H1 (cell line): Measurements from ENCODE around the gene PDK2. TPM values are rescaled to one million over a fixed set of nuclear protein-coding genes. Genes with fewer than 3 reads are reported as not detected.

Experiments used
- CTCF ChIA-PET: fragments of 300-600 bp; sonication (Branson Sonifier 250); formaldehyde crosslinking; loops from one replicate; lab custom pipeline; 2021; ENCODE audit not compliant: partially characterized antibody; lab: Charles Lee
- POLR2A ChIA-PET: fragments of 300-600 bp; sonication (Branson Sonifier 250); formaldehyde crosslinking; loops from one replicate; lab custom pipeline; 2021; ENCODE audit warnings: inconsistent platforms; ENCODE audit not compliant: partially characterized antibody; lab: Charles Lee
- DNase-seq, 2 experiments: peaks; one replicate each; pipeline versions ENCODE4 v3.0.0 to v3.0.0-alpha.2; 2010 to 2022; ENCODE audit warnings: low spot score in 2 of 2, low read depth in 1 of 2, mixed read lengths in 1 of 2
- FAIRE-seq: peaks from 2 replicates; lab custom pipeline; 2011; peaks lifted over from hg19 to GRCh38; lab: Jason Lieb, UNC
- H2AFZ ChIP-seq: 2 replicates; pipeline ENCODE4 v1.8.1; 2012; ENCODE audit warnings: low read length, inconsistent platforms
- H2AK5ac ChIP-seq: 2 replicates; pipeline ENCODE4 v1.6.1; 2013; ENCODE audit warnings: low read depth, low read length
- H2BK120ac ChIP-seq: replicated peaks from 2 replicates; pipeline ENCODE3; 2013; ENCODE audit warnings: low read depth, low read length, inconsistent platforms
- H2BK12ac ChIP-seq: 2 replicates; pipeline ENCODE4 v1.6.1; 2013; ENCODE audit warnings: low read depth, low read length
- H2BK15ac ChIP-seq: 2 replicates; pipeline ENCODE4 v1.6.1; 2013; ENCODE audit warnings: low read length
- H2BK20ac ChIP-seq: 2 replicates; pipeline ENCODE4 v1.6.1; 2013; ENCODE audit warnings: low read length
- H2BK5ac ChIP-seq: 2 replicates; pipeline ENCODE4 v1.6.1; 2013; ENCODE audit warnings: low read depth, low read length
- H3K14ac ChIP-seq: 2 replicates; pipeline ENCODE4 v1.6.1; 2013; ENCODE audit warnings: inconsistent platforms; ENCODE audit not compliant: insufficient read length
- H3K18ac ChIP-seq: 2 replicates; pipeline ENCODE4 v1.6.1; 2013; ENCODE audit warnings: low read length; ENCODE audit errors: extremely low read depth
- H3K23ac ChIP-seq: 2 replicates; pipeline ENCODE4 v1.6.1; 2013; ENCODE audit warnings: inconsistent platforms; ENCODE audit not compliant: insufficient read length
- H3K23me2 ChIP-seq: 2 replicates; pipeline ENCODE4 v1.6.1; 2013; ENCODE audit warnings: low read depth, low read length
- H3K27ac ChIP-seq: 2 replicates; pipeline ENCODE4 v1.6.1; 2011; ENCODE audit warnings: low read depth, low read length, inconsistent platforms
- H3K27me3 ChIP-seq, 4 experiments: replicated peaks in 1 of 4; 1 replicate in 1 of 4; 2 replicates in 3 of 4; pipeline versions ENCODE4 v1.6.1 to v1.8.1; 2011 to 2013; ENCODE audit warnings: low read length in 3 of 4, mild to moderate bottlenecking in 3 of 4, inconsistent platforms in 2 of 4, mixed read lengths in 2 of 4, moderate library complexity in 1 of 4; ENCODE audit not compliant: control insufficient read depth in 3 of 4, insufficient read depth in 3 of 4; ENCODE audit errors: extremely low read depth in 1 of 4
- H3K36me3 ChIP-seq, 4 experiments: 2 replicates each; pipeline versions ENCODE4 v1.6.1 to v1.8.1; 2011 to 2013; ENCODE audit warnings: mild to moderate bottlenecking in 4 of 4, low read length in 3 of 4, moderate library complexity in 2 of 4, control low read depth in 1 of 4, inconsistent platforms in 1 of 4; ENCODE audit not compliant: insufficient read depth in 4 of 4, control insufficient read depth in 2 of 4
- H3K4ac ChIP-seq: replicated peaks from 2 replicates; pipeline ENCODE3; 2013; ENCODE audit warnings: low read length, low read depth, mixed read lengths, inconsistent platforms; ENCODE audit not compliant: insufficient read length
- H3K4me1 ChIP-seq, 4 experiments: replicated peaks in 1 of 4; 1 replicate in 1 of 4; 2 replicates in 3 of 4; pipeline versions ENCODE4 v1.6.1 to v1.8.1; 2011 to 2013; ENCODE audit warnings: low read length in 3 of 4, inconsistent platforms in 2 of 4, mixed read lengths in 1 of 4; ENCODE audit not compliant: insufficient read depth in 4 of 4, control insufficient read depth in 3 of 4
- H3K4me2 ChIP-seq, 2 experiments: 2 replicates each; pipeline versions ENCODE4 v1.6.1 to v1.8.1; 2011 to 2013; ENCODE audit warnings: low read depth in 2 of 2, low read length in 2 of 2, control low read depth in 1 of 2, inconsistent platforms in 1 of 2, mild to moderate bottlenecking in 1 of 2; ENCODE audit not compliant: insufficient read depth in 1 of 2
- H3K4me3 ChIP-seq, 4 experiments: fragments of 200-600, 300-600 bp in 1 of 4; sonication (generic), shearing (Covaris generic), sonication (Bioruptor Twin) in 1 of 4; 2 replicates each; pipeline versions ENCODE4 v1.5.1 to v1.8.1; 2011 to 2016; ENCODE audit warnings: low read length in 4 of 4, low read depth in 3 of 4, control low read depth in 2 of 4, inconsistent platforms in 2 of 4, mild to moderate bottlenecking in 2 of 4, mixed read lengths in 1 of 4, moderate library complexity in 1 of 4; ENCODE audit not compliant: insufficient read depth in 2 of 4; ENCODE audit errors: extremely low read depth in 1 of 4
- H3K56ac ChIP-seq: replicated peaks from 2 replicates; pipeline ENCODE3; 2013; ENCODE audit warnings: low read depth, mild to moderate bottlenecking, mixed read lengths, low read length, inconsistent platforms; ENCODE audit not compliant: insufficient read length
- H3K79me1 ChIP-seq: 2 replicates; pipeline ENCODE4 v1.6.1; 2013; ENCODE audit warnings: low read depth, low read length, control low read depth
- H3K79me2 ChIP-seq, 2 experiments: 2 replicates each; pipeline versions ENCODE4 v1.6.1 to v1.8.1; 2012 to 2013; ENCODE audit warnings: low read length in 2 of 2, mild to moderate bottlenecking in 2 of 2, inconsistent platforms in 1 of 2; ENCODE audit not compliant: insufficient read depth in 2 of 2, control insufficient read depth in 1 of 2
- H3K9ac ChIP-seq, 4 experiments: replicated peaks in 1 of 4; 1 replicate in 1 of 4; 2 replicates in 3 of 4; pipeline versions ENCODE4 v1.6.1 to v1.8.1; 2011 to 2013; ENCODE audit warnings: low read depth in 3 of 4, low read length in 3 of 4, control low read depth in 2 of 4, mild to moderate bottlenecking in 2 of 4, moderate library complexity in 2 of 4, inconsistent platforms in 1 of 4; ENCODE audit errors: extremely low read depth in 1 of 4
- H3K9me3 ChIP-seq, 2 experiments: 2 replicates each; pipeline versions ENCODE4 v1.6.1 to v1.8.1; 2012 to 2013; ENCODE audit warnings: mild to moderate bottlenecking in 2 of 2, moderate library complexity in 2 of 2, control low read depth in 1 of 2, inconsistent platforms in 1 of 2, low read depth in 1 of 2, low read length in 1 of 2, mixed read lengths in 1 of 2; ENCODE audit not compliant: insufficient read depth in 2 of 2
- H4K20me1 ChIP-seq, 2 experiments: replicated peaks in 1 of 2; 2 replicates each; pipeline versions ENCODE3 to v1.8.1; 2011 to 2013; ENCODE audit warnings: inconsistent platforms in 2 of 2, low read length in 2 of 2, mild to moderate bottlenecking in 1 of 2; ENCODE audit not compliant: insufficient read depth in 2 of 2, control insufficient read depth in 1 of 2
- H4K5ac ChIP-seq: 2 replicates; pipeline ENCODE4 v1.6.1; 2013; ENCODE audit warnings: low read length, low read depth, mixed read lengths, inconsistent platforms; ENCODE audit not compliant: insufficient read length
- H4K8ac ChIP-seq: 2 replicates; pipeline ENCODE4 v1.8.0; 2013; ENCODE audit warnings: mild to moderate bottlenecking, moderate library complexity, low read length, inconsistent platforms; ENCODE audit not compliant: insufficient read depth; ENCODE audit errors: extremely low read depth
- H4K91ac ChIP-seq: replicated peaks from 2 replicates; pipeline ENCODE3; 2013; ENCODE audit warnings: low read length, mixed read lengths, inconsistent platforms; ENCODE audit not compliant: insufficient read length
- CTBP2 ChIP-seq: IDR thresholded peaks from 2 replicates; pipeline ENCODE4 v1.7.0; 2011; ENCODE audit warnings: borderline replicate concordance, mild to moderate bottlenecking, moderate library complexity, mixed read lengths, low read length; ENCODE audit not compliant: insufficient read depth, insufficient read length
- MAX ChIP-seq: IDR thresholded peaks from 2 replicates; pipeline ENCODE4 v1.6.1; 2012; ENCODE audit warnings: inconsistent platforms
- SP4 ChIP-seq: IDR thresholded peaks from 2 replicates; pipeline ENCODE4 v1.6.1; 2012; ENCODE audit warnings: low read length, inconsistent platforms
- WGBS, 2 experiments: shearing (Covaris generic) in 1 of 2; methylation state at CpG; one replicate each; pipeline versions ENCODE4 v1.1.6 to v1.1.7; 2013 to 2015; ENCODE audit warnings: low lambda C conversion rate in 2 of 2, mixed read lengths in 2 of 2, inconsistent platforms in 1 of 2, low coverage in 1 of 2, missing lambda C conversion rate in 1 of 2; ENCODE audit not compliant: insufficient replicate concordance in 2 of 2, insufficient coverage in 1 of 2, insufficient read length in 1 of 2; ENCODE audit errors: extremely low coverage in 1 of 2, missing lambda C conversion rate in 1 of 2; 5-methylcytosine and 5-hydroxymethylcytosine counted together
- long read RNA-seq, 2 experiments: library from RNA in 1 of 2; library from capped mRNA in 1 of 2; stranded (forward); transcript quantifications; one replicate each; pipeline ENCODE4 v2.0.0, GENCODE V29; 2021; ENCODE audit warnings: inconsistent platforms in 1 of 2
- polyA minus RNA-seq, 3 experiments: library from RNA; depleted of rRNA, polyadenylated mRNA; stranded (reverse); fragments of >200 nt; gene quantifications; 1 replicate in 2 of 3; 2 replicates in 1 of 3; pipeline ENCODE4 v1.2.3, GENCODE V29; 2011
- polyA plus RNA-seq, 7 experiments: library from polyadenylated mRNA; depleted of rRNA in 3 of 7; stranded (reverse) in 5 of 7; unstranded in 2 of 7; fragments of >200 nt in 5 of 7; fragments of 200-250 nt in 2 of 7; gene quantifications; 1 replicate in 5 of 7; 2 replicates in 1 of 7; 4 replicates in 1 of 7; pipeline versions ENCODE4 v1.2.1 to v1.2.3, GENCODE V29; 2011 to 2013; ENCODE audit warnings: missing spikeins in 2 of 7, mixed read lengths in 2 of 7
- total RNA-seq: library from RNA; stranded (reverse); fragmentation: NEBNext Ultra II Directional; extraction: Animal tissue kit (Norgen Biotek cat#: 25700); gene quantifications from 2 replicates; pipeline ENCODE4 v1.2.1, GENCODE V29; 2021
- TF ChIP-seq, protein P1 (sequence below): IDR thresholded peaks from 2 replicates; pipeline ENCODE4 v1.6.1; 2012; ENCODE audit warnings: low read length, inconsistent platforms

Gene PDK2
- total RNA-seq = 17.8 and 18.3 TPM in 2 replicates
- 121 and 154 TPM in 2 replicates for polyA plus RNA-seq (2011; rRNA removed)
- 49.3 TPM for polyA plus RNA-seq (2011; cell fraction: cytosol; rRNA removed)
- 74.7 TPM for polyA plus RNA-seq (2011; cell fraction: nucleus; rRNA removed)
- polyA plus RNA-seq (2012, experiment 1 of 2) = 14.5 to 28.8 TPM (median 21.8 TPM) in 4 replicates
- 16.0 TPM for polyA plus RNA-seq (2012, experiment 2 of 2)
- polyA plus RNA-seq (2013, experiment 1 of 2) = 17.4 TPM
- 17.7 TPM for polyA plus RNA-seq (2013, experiment 2 of 2)
- polyA minus RNA-seq (2011; rRNA and poly(A)+ RNA removed) = 63.4 and 70.8 TPM in 2 replicates
- polyA minus RNA-seq (2011; cell fraction: cytosol; rRNA and poly(A)+ RNA removed) = 22.0 TPM
- polyA minus RNA-seq (2011; cell fraction: nucleus; rRNA and poly(A)+ RNA removed) = 45.0 TPM
- long read RNA-seq, experiment 1, transcript PDK2-203 (11 exons, 3,440 nt) = major isoform, 7 of 17 reads
- long read RNA-seq, experiment 1, partial matches to known transcripts = 4 of 17 reads
- long read RNA-seq, experiment 1, other reads (novel, unspliced or antisense) = 4 of 17 reads
- long read RNA-seq, experiment 2, partial matches to known transcripts = 3 of 6 reads
- long read RNA-seq, experiment 2, other reads (novel, unspliced or antisense) = 0 of 6 reads

DNA sequence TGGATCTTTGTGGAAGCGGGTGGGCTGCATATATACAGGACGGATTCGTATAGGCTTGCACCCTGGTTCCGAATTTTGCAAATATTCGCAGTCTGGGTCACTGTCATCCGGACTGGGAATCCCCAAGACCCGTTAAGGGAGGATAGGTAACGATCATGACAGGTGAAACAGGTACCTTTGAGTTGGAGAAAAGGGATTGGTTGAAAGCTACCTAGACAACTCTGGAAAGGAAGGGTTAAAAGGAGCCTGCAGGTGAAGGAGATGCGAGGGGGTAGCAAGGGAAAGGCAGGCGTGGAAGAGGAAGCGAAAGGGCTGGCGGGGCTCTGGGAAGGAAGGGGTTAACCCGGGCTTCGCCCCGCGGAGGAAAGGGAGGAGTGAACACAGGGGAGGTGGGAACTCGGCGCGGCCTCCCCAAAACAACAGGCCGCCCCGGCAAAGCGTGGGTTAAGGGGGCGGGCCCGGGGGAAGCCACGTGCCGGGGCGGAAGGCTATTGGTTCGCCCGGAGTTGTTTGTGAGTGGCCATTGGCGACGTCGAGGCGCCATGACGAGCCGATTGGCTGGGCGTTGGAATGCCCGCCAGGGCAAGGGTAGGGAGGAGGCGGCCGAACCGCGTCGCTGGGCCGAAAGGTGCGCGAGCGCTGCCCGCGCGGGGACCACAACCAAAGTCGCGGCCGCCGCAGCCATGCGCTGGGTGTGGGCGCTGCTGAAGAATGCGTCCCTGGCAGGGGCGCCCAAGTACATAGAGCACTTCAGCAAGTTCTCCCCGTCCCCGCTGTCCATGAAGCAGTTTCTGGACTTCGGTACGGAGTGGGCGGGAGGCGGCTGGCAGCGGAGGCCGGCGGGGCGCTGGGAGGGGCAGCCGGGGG lies at the start of gene PDK2:
TSS of gene PDK2 (plus strand) at position 599 of the 867 bp plus-strand sequence. CDS start at position 684, 85 bp downstream.
- Histone ChIP-seq H3K9me3 (no peaks in the 10 kb centered on the region), H2AK5ac (no peak within 1 kb of the TSS), H4K8ac (no peak within 1 kb of the TSS; the same call in 1 of the 2 replicates), H3K4me3 (peak within 1 kb of the TSS; percentile 76 to 92 (median 82)), H3K4me2 (peak within 1 kb of the TSS; percentile 91), H4K5ac (peak within 1 kb of the TSS; percentile 73), H3K23me2 (peaks cover 13% of the 10 kb centered on the region), H2AFZ (0 out of 2 replicates have a peak within 1 kb of the TSS, but pooled peaks have one; percentile 15), H3K9ac (peak within 1 kb of the TSS in 2 of 4 experiments; percentile 8 to 42; a peak in 4 of 7 replicates), H2BK5ac (peak within 1 kb of the TSS; percentile 85; the same call in 1 of the 2 replicates), H3K4ac (no peak within 1 kb of the TSS), H3K79me2 (peaks cover 0 to 4% of the 10 kb centered on the region in 2 experiments; a peak in 1 of 4 replicates), H3K14ac (no peak within 1 kb of the TSS), H4K20me1 (no peaks in the 10 kb centered on the region), H2BK120ac (no peak within 1 kb of the TSS), H2BK15ac (no peak within 1 kb of the TSS), H3K27ac (no peak within 1 kb of the TSS; the same call in 1 of the 2 replicates), H4K91ac (peak within 1 kb of the TSS; percentile 81), H3K4me1 (peaks cover 0 to 7% (median 5%) of the 10 kb centered on the region in 4 experiments; a peak in 4 of 7 replicates), H3K18ac (peak within 1 kb of the TSS; percentile 87; the same call in 1 of the 2 replicates), H3K27me3 (peaks cover 0 to 3% (median 0%) of the 10 kb centered on the region in 4 experiments; a peak in 3 of 7 replicates), H2BK12ac (peak within 1 kb of the TSS; percentile 27; the same call in 1 of the 2 replicates), H3K79me1 (peaks cover 3% of the 10 kb centered on the region), H3K56ac (peak within 1 kb of the TSS; percentile 42), H3K23ac (no peak within 1 kb of the TSS), H3K36me3 (peaks cover 0 to 9% (median 0%) of the 10 kb centered on the region in 4 experiments; a peak in 1 of 8 replicates), H2BK20ac (no peak within 1 kb of the TSS)
- ChIA-PET POLR2A (interaction anchor here (0.7 to 1.3 kb wide), 5 partner anchors 17 to 64 kb away, joined by 3 to 6 read pairs (median 4); no protein-coding TSS in a partner anchor), CTCF (interaction anchor here (0.6 to 15.7 kb wide), 46 partner anchors 8 to 265 kb away, joined by 3 to 412 read pairs (median 6); partner anchors contain the start of genes COL1A1, ITGA3, SAMD14 and SGCA)
- DNase-seq = peak; percentile 85 to 95
- WGBS, 2 experiments = 2% methylated on average over 37 of the region's 68 CpGs; no CpG with 5 or more reads in 1 of the 2 experiments
- FAIRE-seq = no peak
- TF ChIP-seq, protein P1, sequence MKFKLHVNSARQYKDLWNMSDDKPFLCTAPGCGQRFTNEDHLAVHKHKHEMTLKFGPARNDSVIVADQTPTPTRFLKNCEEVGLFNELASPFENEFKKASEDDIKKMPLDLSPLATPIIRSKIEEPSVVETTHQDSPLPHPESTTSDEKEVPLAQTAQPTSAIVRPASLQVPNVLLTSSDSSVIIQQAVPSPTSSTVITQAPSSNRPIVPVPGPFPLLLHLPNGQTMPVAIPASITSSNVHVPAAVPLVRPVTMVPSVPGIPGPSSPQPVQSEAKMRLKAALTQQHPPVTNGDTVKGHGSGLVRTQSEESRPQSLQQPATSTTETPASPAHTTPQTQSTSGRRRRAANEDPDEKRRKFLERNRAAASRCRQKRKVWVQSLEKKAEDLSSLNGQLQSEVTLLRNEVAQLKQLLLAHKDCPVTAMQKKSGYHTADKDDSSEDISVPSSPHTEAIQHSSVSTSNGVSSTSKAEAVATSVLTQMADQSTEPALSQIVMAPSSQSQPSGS = no peak
- TF ChIP-seq MAX (peak; percentile 94), CTBP2 (no peak), SP4 (no peak; the same call in 1 of the 2 replicates)
